T-helper 1 cell treated with Interleukin-12 subunit alpha and Interleukin-12 subunit beta and Interleukin-4 antibody, amounts not matched to agents 30 μg/mL and 1 μg/mL, for 36 hours (primary cell): ENCODE data around the gene FAM98B.

Experiments used
- H3K27ac Mint-ChIP-seq: one replicate; pipeline ENCODE4 v1.8.0; 2021; ENCODE audit warnings: mild to moderate bottlenecking, mixed read lengths
- H3K27me3 Mint-ChIP-seq: one replicate; pipeline ENCODE4 v1.8.0; 2021; ENCODE audit warnings: low read depth, mixed read lengths
- H3K36me3 Mint-ChIP-seq: one replicate; pipeline ENCODE4 v1.8.0; 2021; ENCODE audit warnings: low read depth, mixed read lengths
- H3K4me1 Mint-ChIP-seq: one replicate; pipeline ENCODE4 v1.8.0; 2021; ENCODE audit warnings: low read depth, mixed read lengths
- H3K4me3 Mint-ChIP-seq: one replicate; pipeline ENCODE4 v1.8.0; 2021; ENCODE audit warnings: mild to moderate bottlenecking, moderate library complexity, mixed read lengths
- H3K9me3 Mint-ChIP-seq: one replicate; pipeline ENCODE4 v1.8.0; 2021; ENCODE audit warnings: mixed read lengths

Gene FAM98B

GRCh38 chr15:38531509-38531908 lies 77.6 kb downstream of the FAM98B start:
- no peaks in the 10 kb centered on the region for H3K9me3 Mint-ChIP-seq
- H3K36me3 Mint-ChIP-seq = peaks cover 84% of the 10 kb centered on the region
- H3K27ac Mint-ChIP-seq = peak overlapping the region; percentile 18
- H3K27me3 Mint-ChIP-seq = no peaks in the 10 kb centered on the region
- H3K4me1 Mint-ChIP-seq = peaks cover 77% of the 10 kb centered on the region
- H3K4me3 Mint-ChIP-seq = no peak overlapping the region

DNA sequence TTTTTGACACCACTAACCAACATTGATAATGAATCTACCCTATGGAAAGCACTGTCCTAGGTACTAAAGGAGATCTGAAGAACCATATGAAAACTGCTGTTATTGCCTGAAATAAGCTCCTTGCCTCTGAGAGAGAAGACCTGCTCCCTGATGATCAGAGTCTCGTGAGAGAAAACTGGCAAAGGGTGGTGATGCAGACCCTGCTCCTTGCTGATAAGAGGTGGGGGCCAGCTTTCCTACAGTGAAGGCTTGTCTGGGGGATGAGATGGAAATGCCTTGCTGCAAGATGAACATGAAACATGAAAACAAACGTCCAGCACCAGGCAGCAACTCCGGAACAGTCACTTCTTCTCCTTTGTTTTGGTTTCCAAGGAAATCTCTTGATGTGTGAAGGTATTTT lies 78.8 kb downstream of the FAM98B start:
- no peaks in the 10 kb centered on the region for H3K9me3 Mint-ChIP-seq
- peaks cover 87% of the 10 kb centered on the region for H3K4me1 Mint-ChIP-seq
- H3K27ac Mint-ChIP-seq = peak overlapping the region; percentile 60
- peaks cover 83% of the 10 kb centered on the region for H3K36me3 Mint-ChIP-seq
- H3K4me3 Mint-ChIP-seq = peak overlapping the region; percentile 7
- no peaks in the 10 kb centered on the region for H3K27me3 Mint-ChIP-seq

DNA sequence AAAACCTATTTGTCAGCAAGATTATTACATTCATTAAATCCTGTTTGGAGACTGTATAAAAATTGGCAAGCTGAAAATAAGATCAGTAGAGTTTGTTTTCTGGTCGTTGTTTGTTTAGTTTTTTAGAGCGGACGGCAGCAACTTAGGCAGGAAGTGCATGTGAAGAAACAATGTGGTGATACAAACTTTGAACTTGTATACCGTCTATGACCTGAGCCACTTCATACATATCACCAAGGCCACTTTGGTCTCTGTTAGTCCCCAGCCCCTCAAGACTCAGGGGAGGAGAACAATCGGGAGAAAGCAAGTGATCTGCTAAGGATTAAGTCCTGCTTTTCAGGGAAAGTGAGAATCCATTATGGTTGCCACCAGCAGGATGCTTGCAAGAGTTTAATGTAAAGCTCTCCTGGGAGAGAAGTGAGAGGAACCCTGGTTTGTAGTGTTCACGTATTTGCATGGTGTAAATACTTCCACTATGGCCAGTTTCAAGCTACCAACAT lies 79.5 kb downstream of the FAM98B start:
- H3K27ac Mint-ChIP-seq = peak overlapping the region; percentile 60
- H3K36me3 Mint-ChIP-seq = peaks cover 77% of the 10 kb centered on the region
- no peaks in the 10 kb centered on the region for H3K9me3 Mint-ChIP-seq
- H3K4me1 Mint-ChIP-seq = peaks cover 87% of the 10 kb centered on the region
- H3K27me3 Mint-ChIP-seq = no peaks in the 10 kb centered on the region
- no peak overlapping the region for H3K4me3 Mint-ChIP-seq

DNA sequence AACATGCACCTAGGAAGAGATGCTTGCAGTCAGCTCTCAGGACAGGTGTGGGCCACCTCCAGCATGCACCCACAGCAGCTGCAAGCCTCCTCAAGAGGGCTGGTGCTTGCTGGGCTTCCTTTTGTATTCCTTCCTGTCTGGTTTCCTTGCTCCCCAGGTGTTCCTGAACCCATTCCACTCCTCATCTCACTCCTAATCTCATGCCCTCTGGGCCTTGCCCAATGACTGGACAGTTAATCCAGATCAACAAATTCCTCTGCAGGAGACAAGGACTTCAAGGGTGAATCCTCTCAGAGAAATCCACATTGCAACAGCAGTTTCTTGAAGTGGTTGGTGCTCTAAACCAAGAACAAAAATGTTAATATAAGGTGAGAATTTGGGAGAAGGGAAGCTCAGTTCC lies 80.0 kb downstream of the FAM98B start:
- peaks cover 88% of the 10 kb centered on the region for H3K4me1 Mint-ChIP-seq
- H3K27ac Mint-ChIP-seq = peak overlapping the region; percentile 60
- no peaks in the 10 kb centered on the region for H3K27me3 Mint-ChIP-seq
- no peaks in the 10 kb centered on the region for H3K9me3 Mint-ChIP-seq
- no peak overlapping the region for H3K4me3 Mint-ChIP-seq
- peaks cover 73% of the 10 kb centered on the region for H3K36me3 Mint-ChIP-seq

DNA sequence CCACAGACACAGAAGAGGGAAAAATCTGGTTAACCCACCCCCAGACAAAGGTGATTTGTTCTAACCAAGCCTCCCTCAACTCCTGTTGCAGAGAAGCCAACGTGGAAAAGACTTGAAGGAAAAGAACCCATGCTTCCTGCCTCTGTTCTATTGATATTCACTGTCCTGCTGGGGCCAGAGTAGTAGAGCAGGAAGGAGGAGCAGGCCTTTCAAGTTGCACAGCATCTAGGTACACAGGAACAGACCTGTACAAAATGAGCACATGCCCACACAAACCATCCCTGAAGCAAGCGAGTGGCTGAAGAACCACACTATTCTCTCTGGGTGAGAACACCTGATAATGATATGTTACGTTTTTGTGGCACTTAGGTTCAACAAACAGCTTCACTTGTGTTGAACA lies 80.8 kb downstream of the FAM98B start:
- Mint-ChIP-seq H3K27ac (peak overlapping the region; percentile 56), H3K4me3 (no peak overlapping the region), H3K9me3 (no peaks in the 10 kb centered on the region), H3K27me3 (no peaks in the 10 kb centered on the region), H3K36me3 (peaks cover 68% of the 10 kb centered on the region), H3K4me1 (peaks cover 87% of the 10 kb centered on the region)

DNA sequence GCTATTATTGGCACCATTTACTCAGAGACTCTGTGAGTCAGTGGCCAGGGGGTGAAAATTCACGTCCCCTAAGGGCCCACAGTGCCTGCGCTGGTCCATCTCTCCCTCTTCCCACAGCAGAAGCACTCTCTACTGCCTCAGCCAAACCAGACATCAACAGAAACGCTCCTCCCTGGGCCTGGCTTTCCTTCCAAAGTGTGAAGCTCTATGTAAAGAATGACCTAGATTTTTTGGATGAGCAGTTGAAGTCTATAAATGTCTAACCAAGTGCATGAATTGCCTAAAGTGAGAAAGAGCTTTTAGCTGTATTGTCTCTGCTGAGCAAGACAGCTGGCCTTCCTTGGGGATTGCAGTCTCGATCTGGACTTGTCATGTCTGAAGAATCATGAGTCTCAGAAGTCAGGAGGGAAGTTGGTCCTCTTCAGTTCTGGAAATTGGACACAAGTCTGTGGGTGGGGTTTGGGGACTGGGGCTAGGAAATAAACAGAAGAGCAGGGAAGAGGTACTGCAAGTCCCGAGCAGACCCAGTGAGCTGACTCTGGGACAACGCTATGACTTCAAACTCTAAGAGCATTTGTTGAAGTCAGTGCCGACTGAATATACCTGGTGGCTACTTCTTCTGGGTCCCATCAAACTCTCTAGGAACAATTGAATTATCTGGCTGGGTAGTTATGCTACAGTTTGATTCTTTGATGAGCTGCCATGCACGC lies 81.7 kb downstream of the FAM98B start:
- Mint-ChIP-seq H3K9me3 (no peaks in the 10 kb centered on the region), H3K27ac (peak overlapping the region; percentile 56), H3K4me1 (peaks cover 85% of the 10 kb centered on the region), H3K27me3 (no peaks in the 10 kb centered on the region), H3K36me3 (peaks cover 61% of the 10 kb centered on the region), H3K4me3 (no peak overlapping the region)

- Mint-ChIP-seq H3K4me3 (no peak overlapping the region), H3K36me3 (peaks cover 64% of the 10 kb centered on the region), H3K27me3 (no peaks in the 10 kb centered on the region), H3K4me1 (peaks cover 86% of the 10 kb centered on the region), H3K27ac (no peak overlapping the region), H3K9me3 (no peaks in the 10 kb centered on the region)
Measured at GRCh38 chr15:38536201-38536676, 82.3 kb downstream of the FAM98B start.
